KMS-11 (cell line): ENCODE measurements around the gene MIB1.
A peak's percentile ranks its signal among the peaks of the same experiment; 100 is the strongest.
"Not testable (repeated sequence)": the region's sequence is repeated elsewhere in the genome, so short reads cannot be mapped to it uniquely, and the experiment has no call there.

Experiments used
- H2AFZ ChIP-seq: fragments of 200-600 bp; sonication (generic); 2 replicates; pipeline ENCODE4 v1.6.1; 2016; ENCODE audit warnings: antibody characterized with exemption, mixed run types, low read depth
- H3K27ac ChIP-seq: fragments of 200-600 bp; sonication (generic); 2 replicates; pipeline ENCODE4 v1.6.1; 2016; ENCODE audit warnings: mild to moderate bottlenecking, mixed run types
- H3K27me3 ChIP-seq: fragments of 200-600 bp; sonication (generic); 2 replicates; pipeline ENCODE4 v1.6.1; 2017; ENCODE audit warnings: mild to moderate bottlenecking, low read depth, mixed run types, moderate library complexity; ENCODE audit not compliant: insufficient read depth
- H3K36me3 ChIP-seq: fragments of 200-600 bp; sonication (generic); 2 replicates; pipeline ENCODE4 v1.6.1; 2017; ENCODE audit warnings: mild to moderate bottlenecking, mixed run types; ENCODE audit not compliant: insufficient read depth
- H3K4me1 ChIP-seq: fragments of 200-600 bp; sonication (generic); 2 replicates; pipeline ENCODE4 v1.6.1; 2016; ENCODE audit warnings: mild to moderate bottlenecking, low read depth, mixed run types; ENCODE audit not compliant: poor library complexity, severe bottlenecking
- H3K4me2 ChIP-seq: fragments of 200-600 bp; sonication (generic); 2 replicates; pipeline ENCODE4 v1.7.0; 2016; ENCODE audit warnings: mild to moderate bottlenecking, mixed run types
- H3K4me3 ChIP-seq: fragments of 200-600 bp; sonication (generic); IDR thresholded peaks from 2 replicates; pipeline ENCODE4 v1.6.1; 2017; ENCODE audit warnings: low read depth, low read length, mixed read lengths; ENCODE audit not compliant: insufficient read depth
- H3K79me2 ChIP-seq: fragments of 200-600 bp; sonication (generic); 2 replicates; pipeline ENCODE4 v1.6.1; 2016; ENCODE audit warnings: low read depth, mixed run types; ENCODE audit not compliant: insufficient read depth
- H3K9ac ChIP-seq: fragments of 200-600 bp; sonication (generic); 2 replicates; pipeline ENCODE4 v1.6.1; 2016; ENCODE audit warnings: mild to moderate bottlenecking, mixed run types
- H4K20me1 ChIP-seq: fragments of 200-600 bp; sonication (generic); 2 replicates; pipeline ENCODE4 v1.6.1; 2016; ENCODE audit warnings: mild to moderate bottlenecking, mixed run types; ENCODE audit not compliant: insufficient read depth
- CTCF ChIP-seq: fragments of 200-600 bp; sonication (generic); conservative IDR thresholded peaks from 2 replicates; pipeline ENCODE4 v1.6.1; 2017; ENCODE audit warnings: low read depth, mild to moderate bottlenecking, antibody characterized with exemption, low read length, moderate library complexity, mixed read lengths

MIB1 gene

DNA sequence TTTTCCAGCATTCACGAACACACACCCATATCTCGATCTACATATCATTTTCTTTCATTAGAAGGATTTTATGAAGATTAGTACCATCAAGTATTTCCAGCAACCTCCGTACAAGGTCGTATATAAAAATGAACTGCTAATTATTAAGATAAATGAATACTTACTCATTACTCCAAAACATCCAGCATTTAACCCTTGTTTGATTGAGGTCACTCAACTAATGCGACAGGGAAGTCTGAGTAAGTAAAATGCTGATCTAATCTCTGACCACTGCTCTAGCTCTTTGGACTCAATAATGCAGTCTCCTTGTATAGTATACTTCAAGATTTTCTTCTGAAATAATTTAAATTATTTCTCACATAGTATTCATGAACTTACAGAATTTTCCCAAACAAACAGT lies 38.0 kb upstream of the MIB1 start:
- Histone ChIP-seq H3K36me3 (peaks cover 12% of the 10 kb centered on the region; the same call in 1 of the 2 replicates), H3K4me1 (peaks cover 45% of the 10 kb centered on the region), H3K4me3 (no peak overlapping the region), H3K27ac (peak overlapping the region; percentile 29; the same call in 1 of the 2 replicates), H2AFZ (no peak overlapping the region), H3K9ac (peak overlapping the region; percentile 71; the same call in 1 of the 2 replicates), H3K79me2 (peaks cover 27% of the 10 kb centered on the region), H3K4me2 (peak overlapping the region; percentile 78), H3K27me3 (no peaks in the 10 kb centered on the region), H4K20me1 (no peaks in the 10 kb centered on the region)
- no peak for TF ChIP-seq CTCF

GRCh38 chr18:21703241-21703820 lies 37.3 kb upstream of the MIB1 start:
- Histone ChIP-seq H3K27me3 (no peaks in the 10 kb centered on the region), H3K4me1 (peaks cover 45% of the 10 kb centered on the region), H3K79me2 (peaks cover 27% of the 10 kb centered on the region), H3K36me3 (peaks cover 12% of the 10 kb centered on the region; the same call in 1 of the 2 replicates), H3K27ac (peak overlapping the region; percentile 82), H3K9ac (peak overlapping the region; percentile 71), H2AFZ (peak overlapping the region; percentile 91), H4K20me1 (no peaks in the 10 kb centered on the region), H3K4me2 (peak overlapping the region; percentile 78; the same call in 1 of the 2 replicates), H3K4me3 (no peak overlapping the region)
- TF ChIP-seq CTCF, result no peak

DNA sequence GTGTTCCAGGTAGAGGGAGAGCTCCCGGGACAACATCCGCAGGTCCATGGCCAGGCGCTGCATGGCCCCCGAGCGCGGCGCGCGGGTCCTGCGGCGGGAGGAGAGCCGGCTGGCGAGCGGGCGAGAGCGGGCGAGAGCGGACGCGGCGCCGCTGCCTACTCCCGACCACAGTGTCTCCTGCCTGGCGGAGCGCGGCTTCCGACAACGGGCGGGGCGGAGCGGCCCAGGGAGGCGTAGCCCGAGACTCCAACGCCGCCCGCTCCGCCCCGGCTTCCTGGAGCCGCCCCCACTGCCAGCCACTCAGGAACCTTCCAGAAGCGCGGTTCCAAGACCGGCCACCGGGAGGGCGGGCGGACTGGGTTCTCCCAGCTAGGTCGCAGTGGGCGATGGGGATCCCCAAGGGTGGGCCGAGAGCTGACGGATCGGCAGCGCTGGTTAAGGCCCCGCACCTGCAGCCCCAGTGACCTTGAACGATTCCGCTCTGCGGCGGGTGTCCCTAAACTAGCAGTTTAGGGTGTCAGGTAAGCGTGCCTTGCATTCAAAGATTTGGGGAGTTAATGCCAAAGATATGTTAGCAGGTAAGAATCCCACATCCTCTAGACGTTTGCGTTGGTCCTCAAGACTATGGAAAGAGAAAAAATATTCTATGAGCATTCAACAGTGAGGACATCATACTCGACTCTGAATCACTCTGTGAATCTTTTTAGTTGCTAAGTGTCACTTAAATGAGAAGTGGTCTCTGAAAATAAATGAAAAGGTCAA lies 35.8 kb upstream of the MIB1 start, which contains the start of gene ABHD3:
Gene ABHD3, minus strand, starts transcription at position 172 of the 762 bp plus-strand sequence. Its CDS starts 109 bp downstream, at position 63.
- TF ChIP-seq CTCF, result peak; percentile 39; the same call in 1 of the 2 replicates
- peak within 1 kb of the TSS; percentile 95 for H3K4me2 ChIP-seq
- no peaks in the 10 kb centered on the region for H4K20me1 ChIP-seq
- H3K9ac ChIP-seq, result peak within 1 kb of the TSS; percentile 71
- H3K36me3 ChIP-seq, result peaks cover 12% of the 10 kb centered on the region; the same call in 1 of the 2 replicates
- peaks cover 27% of the 10 kb centered on the region for H3K79me2 ChIP-seq
- peaks cover 40% of the 10 kb centered on the region for H3K4me1 ChIP-seq
- H3K4me3 ChIP-seq, result peak within 1 kb of the TSS; percentile 4
- peak within 1 kb of the TSS; percentile 91 for H2AFZ ChIP-seq
- no peaks in the 10 kb centered on the region for H3K27me3 ChIP-seq
- H3K27ac ChIP-seq, result peak within 1 kb of the TSS; percentile 82

DNA sequence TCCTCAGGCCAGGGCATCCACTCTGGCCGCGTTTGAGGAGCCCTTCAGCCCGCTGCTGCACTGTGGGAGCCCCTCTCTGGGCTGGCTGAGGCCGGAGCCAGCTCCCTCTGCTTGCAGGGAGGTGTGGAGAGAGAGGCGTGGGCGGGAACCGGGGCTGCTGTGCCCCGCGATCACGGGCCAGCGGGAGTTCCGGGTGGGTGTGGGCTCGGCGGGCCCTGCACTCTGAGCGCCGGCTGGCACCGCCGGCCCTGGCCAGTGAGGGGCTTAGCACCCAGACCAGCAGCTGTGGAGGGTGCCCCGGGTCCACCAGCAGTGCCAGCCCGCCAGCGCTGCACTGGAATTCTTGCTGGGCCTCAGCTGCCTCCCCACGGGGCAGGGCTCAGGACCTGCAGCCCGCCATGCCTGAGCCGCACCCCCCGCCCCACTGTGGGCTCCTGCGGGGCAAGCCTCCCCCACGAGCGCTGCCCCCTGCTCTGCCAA lies 34.2 kb upstream of the MIB1 start:
- H3K36me3 ChIP-seq, result peaks cover 4% of the 10 kb centered on the region; the same call in 1 of the 2 replicates
- H3K4me1 ChIP-seq, result peaks cover 25% of the 10 kb centered on the region
- no peak overlapping the region for H2AFZ ChIP-seq
- no peak overlapping the region for H3K27ac ChIP-seq
- H4K20me1 ChIP-seq, result no peaks in the 10 kb centered on the region
- no peak overlapping the region for H3K9ac ChIP-seq
- no peak overlapping the region for H3K4me2 ChIP-seq
- H3K79me2 ChIP-seq, result peaks cover 25% of the 10 kb centered on the region
- no peak for TF ChIP-seq CTCF
- H3K4me3 ChIP-seq, result no peak overlapping the region
- H3K27me3 ChIP-seq, result no peaks in the 10 kb centered on the region

DNA sequence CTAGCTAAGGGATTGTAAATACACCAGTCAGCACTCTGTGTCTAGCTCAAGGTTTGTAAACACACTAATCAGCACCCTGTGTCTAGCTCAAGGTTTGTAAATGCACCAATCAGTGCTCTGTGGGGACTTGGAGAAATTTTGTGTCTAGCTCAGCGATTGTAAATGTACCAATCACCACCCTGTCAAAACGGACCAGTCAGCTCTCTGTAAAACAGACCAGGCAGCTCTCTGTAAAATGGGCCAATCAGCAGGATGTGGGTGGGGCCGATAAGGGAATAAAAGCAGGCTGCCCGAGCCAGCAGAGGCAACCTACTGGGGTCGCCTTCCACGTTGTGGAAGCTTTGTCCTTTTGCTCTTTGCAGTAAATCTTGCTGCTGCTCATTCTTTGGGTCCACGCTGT lies 33.5 kb upstream of the MIB1 start:
- peaks cover 18% of the 10 kb centered on the region for H3K79me2 ChIP-seq
- not testable (repeated sequence) for H3K27ac ChIP-seq, H4K20me1 ChIP-seq, H3K4me2 ChIP-seq, H3K27me3 ChIP-seq, H2AFZ ChIP-seq, H3K9ac ChIP-seq, H3K4me3 ChIP-seq, H3K36me3 ChIP-seq
- H3K4me1 ChIP-seq, result peaks cover 18% of the 10 kb centered on the region
